Measurements from ENCODE around the gene VPS13D.

The VPS13D gene

GRCh38 chr1:12477936-12478611 lies 248.2 kb downstream of the VPS13D start:
- no peak for DNase-seq

DNA sequence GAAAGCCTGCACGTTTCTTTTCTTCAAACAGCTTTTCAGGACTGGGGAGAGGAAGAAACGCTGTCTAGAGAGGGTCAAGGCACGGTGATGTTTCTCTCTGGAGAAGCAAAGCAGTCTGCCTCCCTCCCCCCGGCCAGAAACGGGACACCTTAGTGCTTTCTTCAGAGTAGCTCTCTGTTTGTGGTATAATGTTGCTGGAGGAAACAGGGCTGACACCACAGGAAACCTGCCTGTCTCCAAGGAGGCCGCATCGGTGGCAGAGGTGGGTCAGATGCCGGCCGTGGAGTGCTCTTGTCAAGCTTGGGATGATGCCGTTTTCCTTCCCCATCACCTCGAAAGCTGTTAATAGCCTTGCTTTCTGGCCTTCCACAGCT lies 248.8 kb downstream of the VPS13D start:
- DNase-seq: peak; percentile 30

- no peak for DNase-seq
Observed at GRCh38 chr1:12479311-12479710, 249.5 kb downstream of the VPS13D start.

GRCh38 chr1:12480041-12480440 lies 250.2 kb downstream of the VPS13D start:
- no peak for DNase-seq

DNA sequence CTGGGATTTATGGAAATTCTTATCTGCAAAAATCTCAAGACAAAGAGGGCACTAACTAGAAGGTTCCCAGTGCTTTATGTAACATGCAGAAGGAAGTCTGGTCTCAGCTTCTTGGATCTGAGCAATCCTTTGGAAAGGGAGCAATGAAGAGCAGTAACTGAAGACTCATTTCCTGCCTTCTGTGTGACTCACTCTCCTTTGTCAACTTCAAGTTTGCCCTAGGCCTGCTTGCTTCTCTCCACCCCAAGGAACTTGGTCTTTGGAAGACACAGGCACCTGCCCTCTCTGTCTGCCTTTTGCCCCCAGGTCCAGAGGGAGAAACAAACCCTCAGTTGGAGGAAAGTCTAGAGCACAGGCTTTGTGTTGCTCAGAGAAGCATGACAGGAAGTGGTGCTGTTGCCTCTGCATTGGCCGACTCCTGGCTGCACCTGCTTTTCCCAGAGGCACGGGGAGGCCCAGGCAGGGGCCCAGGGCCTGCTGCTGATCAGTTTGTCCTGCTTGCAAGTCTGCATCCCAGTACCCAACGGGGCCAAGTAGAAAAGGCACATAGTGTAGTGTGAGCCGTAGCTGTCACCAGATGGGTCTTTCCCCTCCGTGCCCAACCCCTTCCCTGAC lies 251.0 kb downstream of the VPS13D start:
- no peak for DNase-seq

- DNase-seq: no peak
Observed at GRCh38 chr1:12481928-12482327, 252.1 kb downstream of the VPS13D start.

- DNase-seq: no peak
Observed at GRCh38 chr1:12482988-12483387, 253.2 kb downstream of the VPS13D start.

DNA sequence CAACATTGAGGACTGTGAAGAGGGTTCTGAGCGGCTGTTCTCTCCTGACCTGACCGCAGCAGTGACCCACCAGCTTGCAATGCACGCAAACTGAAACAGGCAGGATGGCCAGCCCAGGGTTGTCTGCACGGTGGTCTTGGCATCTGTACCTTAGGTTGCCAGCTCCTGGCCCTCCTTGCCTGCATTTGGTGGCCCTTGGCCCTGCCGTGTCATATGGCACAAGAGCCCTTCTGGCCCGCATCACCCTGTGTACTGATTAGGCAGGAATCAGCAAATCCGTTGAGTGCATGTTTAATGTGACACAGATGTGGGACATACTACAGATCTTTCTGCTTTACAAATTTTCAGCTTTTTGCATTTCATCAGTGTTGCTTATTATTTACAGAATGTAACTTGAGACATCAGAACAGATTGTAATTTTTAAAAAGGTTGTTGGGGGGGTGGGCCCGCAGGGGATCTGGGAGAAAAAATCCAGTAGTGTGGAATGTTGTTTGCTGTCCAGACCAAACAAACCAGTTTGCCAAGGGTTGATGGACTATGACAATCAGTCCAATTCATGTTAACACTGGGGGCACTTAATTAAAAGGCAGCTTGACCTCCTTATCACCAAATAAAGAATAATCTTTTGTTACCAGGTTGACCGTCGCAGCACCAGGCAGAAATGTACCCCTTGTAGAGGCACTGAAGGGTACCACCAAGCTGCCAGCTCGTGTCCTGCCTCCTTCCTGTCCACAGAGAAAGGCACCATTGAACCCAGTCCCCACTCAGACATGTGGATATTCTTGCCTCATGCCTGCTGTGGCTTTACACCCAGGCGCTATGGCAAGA lies 255.6 kb downstream of the VPS13D start:
- no peak for DNase-seq

GRCh38 chr1:12486059-12486341 lies 256.2 kb downstream of the VPS13D start:
- DNase-seq: no peak

DNA sequence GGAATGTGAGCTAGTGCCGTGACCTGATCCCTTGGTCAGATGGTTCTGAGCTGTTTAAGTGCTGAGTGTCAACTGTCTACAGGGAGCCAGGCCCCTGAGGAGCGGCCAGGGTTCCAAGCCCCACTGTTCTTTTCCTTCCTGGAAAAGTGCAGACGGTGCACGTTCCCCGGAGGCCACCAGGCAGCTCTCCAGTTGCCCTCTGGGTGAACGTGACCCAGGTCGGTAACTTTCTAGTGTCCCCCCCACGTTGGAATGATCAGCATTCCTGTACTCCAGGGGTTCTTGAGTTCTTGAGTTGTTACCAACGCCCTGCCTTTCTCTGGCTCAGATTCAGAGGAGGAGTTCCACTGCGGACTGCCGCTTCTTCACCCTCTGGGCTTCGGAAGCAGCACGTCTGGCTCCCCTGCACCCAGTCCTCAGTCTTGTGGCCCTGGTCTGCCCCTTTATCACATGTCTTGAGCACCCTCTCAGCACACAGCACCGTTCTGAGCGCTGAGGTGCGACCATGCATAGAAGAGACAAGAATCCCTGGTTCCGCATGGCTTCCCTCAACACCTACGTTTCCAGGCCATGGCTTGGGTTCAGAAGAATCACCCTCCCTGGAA lies 256.7 kb downstream of the VPS13D start:
- no peak for DNase-seq

- no peak for DNase-seq
Observed at GRCh38 chr1:12487520-12487919, 257.7 kb downstream of the VPS13D start.

DNA sequence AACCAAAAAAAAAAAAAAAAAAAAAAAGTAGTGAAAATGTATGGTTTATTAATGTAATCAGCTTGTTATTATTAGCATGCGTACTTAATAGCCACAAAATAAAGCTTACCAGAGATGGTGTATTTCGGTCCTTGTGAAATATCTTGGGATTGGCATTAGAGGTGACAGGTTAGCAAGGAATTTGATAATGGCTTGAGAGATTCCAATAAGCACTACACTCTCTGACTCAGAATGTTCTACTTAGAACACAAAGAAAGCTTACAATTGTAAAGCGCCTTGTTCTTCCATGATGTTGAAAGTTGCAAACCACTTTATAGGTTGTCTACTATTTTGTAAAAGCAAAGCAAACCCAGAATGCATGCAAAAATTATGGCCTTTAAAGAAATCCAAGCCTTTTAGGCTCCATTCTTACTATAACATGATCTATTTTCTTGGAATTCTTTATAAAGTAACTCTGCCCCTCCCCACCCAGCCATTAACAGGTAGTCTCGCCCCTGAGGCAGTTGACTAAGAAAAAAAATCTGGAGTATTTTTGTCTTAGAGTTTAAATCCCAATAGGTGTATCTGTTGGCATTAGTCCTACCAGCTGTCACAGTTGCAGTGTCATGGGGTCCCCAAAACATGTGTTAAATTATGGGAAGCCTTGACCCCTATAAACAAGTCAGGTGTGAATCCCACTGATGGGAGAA lies 259.0 kb downstream of the VPS13D start:
- DNase-seq: no peak

- no peak for DNase-seq
Observed at GRCh38 chr1:12490532-12491142, 260.8 kb downstream of the VPS13D start.

DNA sequence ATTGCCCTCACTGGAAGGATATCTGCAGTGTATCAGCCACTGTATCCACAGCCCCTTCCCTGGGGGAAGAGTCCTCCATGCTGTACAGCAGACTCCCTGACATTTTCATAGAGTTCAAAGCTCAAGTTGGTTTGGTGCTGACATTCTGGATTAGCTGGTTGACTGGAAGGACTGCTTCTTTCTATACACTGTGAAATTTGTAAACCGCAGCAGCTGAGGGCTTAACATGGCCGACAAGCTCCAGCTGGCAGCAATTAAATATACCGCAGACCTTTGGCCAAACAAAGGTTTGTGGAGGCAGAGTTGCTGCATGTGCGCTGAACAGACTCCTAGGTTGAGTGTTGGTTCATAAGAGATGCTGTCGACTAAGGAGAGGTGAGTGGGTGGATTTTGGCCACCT lies 261.8 kb downstream of the VPS13D start:
- DNase-seq: no peak

- DNase-seq: no peak
Observed at GRCh38 chr1:12495725-12496124, 265.9 kb downstream of the VPS13D start.

GRCh38 chr1:12496154-12496961 lies 266.5 kb downstream of the VPS13D start:
- no peak for DNase-seq

- DNase-seq: no peak
Observed at GRCh38 chr1:12499539-12500240, 269.9 kb downstream of the VPS13D start.

- DNase-seq: no peak
Observed at GRCh38 chr1:12501661-12502060, 271.8 kb downstream of the VPS13D start.

GRCh38 chr1:12502336-12503109 lies 272.7 kb downstream of the VPS13D start:
- no peak for DNase-seq

DNA sequence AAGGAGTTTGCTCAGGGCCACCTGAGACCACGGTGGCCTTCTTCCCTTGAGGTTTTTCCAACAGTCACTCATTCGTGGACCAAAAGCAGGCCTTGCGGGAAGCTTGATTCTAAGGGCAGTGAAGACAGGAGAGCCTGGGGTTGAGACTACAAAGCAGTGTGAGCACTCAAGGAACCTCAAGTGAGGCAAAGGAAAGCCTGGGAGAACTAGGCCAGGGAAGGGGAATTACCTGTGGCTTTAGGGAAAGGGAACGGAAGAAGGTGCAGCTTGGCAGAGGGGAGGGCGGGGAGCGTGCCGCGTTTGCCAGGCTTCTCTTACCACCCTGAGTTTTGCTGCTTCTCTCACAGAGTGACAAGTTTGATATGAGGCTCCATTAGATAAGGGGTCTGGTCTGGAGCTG lies 273.9 kb downstream of the VPS13D start:
- no peak for DNase-seq

Data from activated CD8-positive, alpha-beta memory T cell treated with anti-CD3 and anti-CD28 coated beads, Interleukin-2, amount 50 U/mL, for 4 hours (primary cell).